GM21786 (cell line): ENCODE measurements around the gene SMYD3.

Experiments used
- ATAC-seq: cut with Tn5 transposase; IDR thresholded peaks from one replicate; pipeline ENCODE4 v1.9.1; 2021; ENCODE audit not compliant: unreplicated experiment

The SMYD3 gene

DNA sequence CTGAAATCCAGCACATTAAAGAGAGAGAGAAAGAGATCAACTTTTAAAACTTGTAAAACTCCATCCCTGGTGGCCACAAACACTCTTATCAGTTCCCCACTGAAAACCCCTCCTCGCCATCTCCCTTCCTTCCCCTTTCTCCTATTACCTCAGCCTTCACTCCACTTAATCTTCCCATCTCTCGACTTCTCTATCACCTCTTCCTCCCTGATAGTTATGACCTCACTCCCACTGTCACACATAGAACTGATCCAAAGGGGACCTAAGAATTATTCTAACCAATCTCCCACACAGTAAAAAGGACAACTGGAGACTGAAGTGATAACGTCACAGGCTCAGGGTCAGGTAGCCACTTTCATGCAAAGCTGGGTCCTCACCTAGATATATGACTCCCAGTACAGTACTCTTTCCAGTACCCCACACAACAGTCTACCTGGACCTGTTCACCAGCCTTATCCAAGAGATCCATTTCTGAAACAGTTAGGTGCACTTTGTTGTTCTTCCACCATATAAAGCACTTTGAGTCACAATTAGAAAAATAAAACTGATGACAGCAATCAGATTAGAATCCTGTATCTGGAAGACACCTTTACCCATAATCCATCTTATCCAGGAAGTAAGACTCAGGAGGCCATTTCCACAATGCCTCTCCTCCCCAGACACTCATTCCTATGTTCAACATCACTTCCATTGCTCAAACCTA, 324.8 kb downstream of the SMYD3 start:
- no peak for ATAC-seq

DNA sequence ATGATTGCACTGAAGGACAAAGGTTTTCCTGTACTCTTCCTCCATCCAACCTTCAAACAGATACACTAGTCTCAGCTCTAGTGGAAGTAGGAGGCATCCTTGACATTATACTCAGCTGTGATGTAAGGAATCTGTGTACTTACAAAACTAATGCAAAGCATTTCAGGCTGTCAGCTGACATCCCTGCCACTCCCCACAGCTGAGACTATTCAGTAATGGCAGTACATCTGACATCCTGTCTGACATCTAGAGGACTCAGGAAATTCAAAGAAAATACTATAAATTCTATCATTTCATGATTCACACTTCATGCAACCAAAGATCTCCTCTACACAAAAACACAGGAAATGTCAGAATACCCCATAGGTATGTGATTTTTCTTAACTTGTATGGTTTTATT, 325.8 kb downstream of the SMYD3 start:
- no peak for ATAC-seq

DNA sequence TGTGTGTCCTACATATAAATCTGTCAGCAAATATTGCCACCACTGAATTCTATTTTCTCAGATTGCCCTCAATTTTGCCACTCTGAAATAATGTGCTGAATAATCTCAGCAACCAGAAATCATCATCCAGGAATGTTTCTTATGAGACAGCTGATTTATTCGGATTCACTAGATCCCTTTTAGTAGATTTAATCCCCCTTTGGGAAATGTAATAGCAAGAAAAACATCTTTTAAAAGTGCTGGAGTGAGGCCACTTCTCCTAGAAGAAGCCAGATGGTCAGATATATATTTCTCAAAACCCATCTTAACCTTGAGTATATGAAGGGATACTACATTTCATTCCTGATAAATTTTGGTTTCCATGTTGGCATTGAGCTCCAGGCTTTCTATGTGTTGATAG, 327.7 kb downstream of the SMYD3 start:
- no peak for ATAC-seq

DNA sequence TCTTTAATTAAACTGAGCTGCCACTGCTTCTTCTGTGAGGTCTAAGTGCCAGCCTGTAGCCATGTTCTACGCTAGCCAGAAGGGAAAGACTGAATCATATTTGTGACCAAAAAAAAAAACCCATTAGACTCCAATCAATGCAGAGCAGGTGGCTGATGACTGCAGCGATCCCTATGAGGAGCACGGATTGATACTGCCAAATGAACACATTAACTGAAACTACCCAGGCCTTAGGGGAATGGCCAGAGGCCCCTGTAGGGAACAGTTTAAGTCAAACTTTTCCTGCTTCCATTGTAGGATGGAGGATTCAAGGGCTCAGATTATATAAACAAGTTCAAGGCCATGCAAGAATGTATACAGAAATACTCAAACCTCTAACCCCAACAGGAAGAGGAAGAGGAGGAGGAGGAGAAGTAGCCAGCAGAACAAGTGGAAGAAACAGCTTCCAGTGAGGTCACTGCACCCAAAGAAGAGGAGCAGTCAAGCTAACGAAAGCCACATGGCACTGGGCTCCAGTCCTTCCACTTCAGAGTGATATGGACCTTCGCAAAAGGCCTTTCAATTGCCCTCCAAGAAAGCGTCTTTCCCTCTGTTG, 328.3 kb downstream of the SMYD3 start:
- ATAC-seq = no peak

DNA sequence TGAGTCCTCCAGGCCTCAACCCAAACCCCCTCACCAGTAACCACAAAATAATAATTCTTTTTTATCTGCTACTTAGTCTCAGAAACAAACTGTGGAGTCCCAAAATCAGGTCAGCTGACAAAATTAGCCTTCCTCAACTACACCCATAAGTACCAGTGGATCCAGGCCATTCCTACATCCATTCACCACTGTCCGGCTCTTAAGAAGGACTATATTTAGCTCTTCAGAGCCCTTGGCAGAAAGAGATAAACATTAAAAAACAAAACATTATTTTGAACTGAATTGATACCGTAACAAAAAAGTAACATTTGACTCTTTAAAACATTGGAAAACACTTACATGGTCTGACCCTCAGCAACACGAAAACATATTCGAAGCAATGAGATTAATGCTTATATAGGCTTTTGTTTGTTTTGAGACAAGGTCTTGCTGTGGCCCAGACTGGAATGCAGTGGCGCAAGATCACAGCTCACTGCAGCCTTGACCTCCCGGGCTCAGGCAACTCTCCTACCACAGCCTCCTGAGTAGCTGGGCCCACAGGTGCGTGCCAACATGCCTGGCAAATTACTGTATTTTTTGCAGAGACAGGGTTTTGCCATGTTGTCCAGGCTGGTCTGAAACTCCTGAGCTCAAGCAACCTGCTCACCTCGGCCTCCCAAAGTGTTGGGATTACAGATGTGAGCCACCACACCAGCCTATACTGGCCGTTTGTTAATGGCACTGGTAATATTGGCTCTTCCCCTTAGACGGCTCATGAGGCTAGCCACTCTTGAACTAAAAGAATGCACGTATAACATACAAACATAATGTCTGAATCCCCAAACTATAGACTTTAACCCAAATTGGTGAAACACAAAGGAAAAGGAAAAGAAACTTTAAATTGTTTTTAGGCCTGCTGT, 330.7 kb downstream of the SMYD3 start:
- ATAC-seq = no peak

DNA sequence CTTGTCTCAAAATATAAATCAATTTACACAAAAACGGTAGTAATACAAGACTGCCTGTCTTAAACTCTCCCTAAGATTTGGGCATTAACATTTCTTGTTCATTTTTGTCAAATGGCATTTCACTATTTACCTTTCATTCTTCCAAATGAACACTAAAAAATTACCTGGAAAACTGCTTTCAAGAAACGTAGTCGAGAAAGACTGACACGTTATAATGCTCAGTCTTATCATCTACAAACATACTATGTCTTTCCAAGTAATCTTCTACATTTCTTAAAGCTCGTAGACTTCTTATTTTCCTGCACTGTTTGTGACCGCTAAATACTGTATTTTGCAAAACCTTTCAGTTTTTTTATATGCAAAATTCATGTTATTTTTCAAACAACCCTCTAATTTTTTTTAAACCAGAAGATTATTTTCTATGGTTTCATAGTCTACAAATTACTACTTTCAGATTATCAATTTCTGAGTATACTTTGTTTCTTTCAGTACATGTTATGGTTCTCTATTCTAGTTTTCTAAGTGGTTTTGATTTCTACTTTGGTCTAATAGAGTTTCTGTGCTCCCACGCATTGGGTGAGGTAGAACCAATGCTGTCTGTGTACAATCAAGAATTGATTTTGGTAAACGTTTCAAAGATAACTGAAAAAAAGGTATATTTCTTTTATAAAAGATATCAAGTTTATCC, 336.4 kb downstream of the SMYD3 start:
- peak; percentile 80 for ATAC-seq

DNA sequence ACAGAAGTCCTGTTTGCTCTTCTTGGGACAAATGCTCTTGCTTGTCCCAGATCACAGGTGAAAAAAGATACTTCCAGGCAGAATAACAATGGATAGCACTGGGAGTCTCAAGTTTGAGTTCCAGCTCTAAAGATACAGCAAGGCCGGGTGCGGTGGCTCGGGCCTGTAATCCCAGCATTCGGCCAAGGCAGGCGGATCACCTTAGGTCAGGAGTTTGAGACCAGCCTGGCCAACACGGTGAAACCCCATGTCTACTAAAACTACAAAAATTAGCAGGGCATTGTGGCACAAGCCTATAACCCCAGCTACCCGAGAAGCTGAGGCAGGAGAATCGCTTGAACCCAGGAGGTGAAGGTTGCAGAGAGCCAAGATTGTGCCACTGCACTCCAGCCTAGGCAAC, 337.6 kb downstream of the SMYD3 start:
- no peak for ATAC-seq

DNA sequence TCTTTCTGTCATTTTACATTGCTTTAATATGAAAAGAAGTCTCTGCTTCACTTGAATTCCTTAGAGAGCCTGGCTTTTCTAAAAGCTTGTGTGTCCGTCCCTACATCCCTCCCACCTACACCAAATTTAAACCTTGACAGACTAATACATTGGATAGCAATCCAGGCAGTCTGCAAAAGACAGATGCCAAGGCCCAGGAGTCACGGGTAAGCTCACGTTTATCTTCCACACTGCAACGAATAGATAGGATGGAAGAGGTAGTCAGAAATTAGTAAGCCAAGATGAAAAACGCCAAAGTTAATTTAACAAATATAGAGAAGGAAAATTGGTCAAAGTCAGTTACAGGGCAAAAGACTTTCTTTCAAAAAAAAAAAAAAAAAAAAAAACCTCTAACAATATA, 338.1 kb downstream of the SMYD3 start:
- ATAC-seq = no peak

DNA sequence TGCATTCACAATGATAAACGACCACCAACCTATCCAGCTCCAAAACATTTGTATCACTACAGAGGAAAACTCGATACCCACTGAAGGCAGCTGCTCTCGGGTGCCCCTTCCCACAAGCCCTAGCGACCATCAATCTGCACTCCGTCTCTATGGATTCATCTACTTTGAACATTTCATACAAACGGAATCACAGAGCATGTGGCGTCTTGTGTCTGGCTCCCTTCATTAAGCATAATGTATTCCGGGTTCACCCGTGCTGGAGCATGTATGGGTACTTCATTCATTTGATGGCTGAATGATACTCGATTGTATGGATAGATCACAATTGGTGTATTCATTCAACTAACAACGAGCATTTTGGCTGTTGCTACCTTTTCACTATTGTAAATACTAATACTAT, 340.2 kb downstream of the SMYD3 start:
- ATAC-seq = no peak

DNA sequence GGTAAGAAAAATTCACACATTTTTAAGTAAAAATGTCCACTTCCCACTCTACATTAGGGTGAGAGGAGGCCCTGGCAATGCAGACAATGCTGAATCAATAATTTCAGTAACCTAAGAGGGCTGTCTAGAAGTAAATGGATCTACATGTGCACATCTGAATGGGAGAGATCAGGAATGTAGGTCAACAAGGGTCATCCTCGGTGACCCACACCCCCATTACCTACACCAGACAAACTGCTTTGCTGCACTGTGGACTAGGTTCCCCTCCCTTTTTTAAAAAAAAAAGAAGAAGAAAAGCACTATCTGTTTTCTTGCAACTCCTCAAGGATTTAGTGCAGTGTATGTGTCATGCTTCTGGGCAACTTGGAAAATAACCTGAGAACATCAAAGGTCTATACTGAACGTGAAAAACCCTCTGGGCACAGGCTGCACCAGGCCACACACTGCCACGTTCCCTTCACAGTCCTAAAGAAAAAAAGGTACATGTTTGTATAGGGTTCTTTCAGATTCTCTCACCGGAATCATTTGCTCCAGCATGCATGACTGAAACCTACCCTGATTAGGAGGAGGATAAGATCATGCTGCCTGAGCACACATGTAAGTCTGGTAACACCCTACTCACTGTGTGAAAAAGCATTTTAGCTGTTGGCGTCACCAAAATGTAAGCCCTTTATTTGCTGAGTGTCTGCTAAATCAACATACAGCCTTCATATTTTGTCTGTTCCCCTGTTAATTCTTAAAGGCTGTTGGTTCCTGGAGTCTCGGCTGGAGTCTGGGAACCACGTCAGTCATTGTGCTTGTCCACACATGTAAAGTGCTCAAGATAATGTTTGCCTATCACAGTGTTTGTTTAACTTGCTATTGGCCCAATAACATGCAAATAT, 341.0 kb downstream of the SMYD3 start:
- no peak for ATAC-seq

DNA sequence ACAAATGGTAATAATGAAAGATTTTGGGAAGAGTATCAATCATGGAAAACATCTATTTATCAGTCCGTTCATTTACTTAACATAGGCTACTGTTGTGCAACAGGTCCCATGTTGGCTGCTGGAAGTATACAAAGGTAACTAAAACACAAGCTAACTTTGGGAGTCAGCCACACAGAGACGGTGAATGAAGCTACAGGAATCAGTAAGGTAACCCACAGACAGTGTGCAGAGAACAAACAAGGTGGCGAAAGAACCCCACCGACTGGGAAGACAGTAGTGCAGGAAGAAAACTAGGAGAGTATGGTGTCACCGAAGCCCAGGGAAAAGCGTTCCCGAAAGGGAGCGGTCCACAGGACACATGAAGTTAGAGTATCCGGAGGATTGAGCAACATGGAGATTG, 342.3 kb downstream of the SMYD3 start:
- no peak for ATAC-seq

DNA sequence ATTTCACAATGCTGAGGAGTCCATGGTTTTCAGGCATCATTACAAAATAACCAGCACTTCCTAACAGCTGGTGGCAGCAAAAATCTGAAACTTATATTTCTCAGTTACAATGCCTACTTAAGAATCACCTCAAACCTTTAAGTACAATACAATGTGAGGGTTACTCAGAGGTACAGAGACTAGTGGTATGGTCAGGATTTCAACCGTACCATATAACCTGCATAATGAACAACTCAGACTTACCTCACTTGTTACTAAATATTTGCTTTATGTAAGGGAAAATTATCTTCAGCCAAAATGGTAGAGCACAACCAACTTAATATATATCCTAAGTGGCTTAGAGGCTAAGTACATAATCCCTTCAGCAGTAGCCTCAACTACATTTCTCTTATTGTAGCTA, 344.5 kb downstream of the SMYD3 start:
- no peak for ATAC-seq

DNA sequence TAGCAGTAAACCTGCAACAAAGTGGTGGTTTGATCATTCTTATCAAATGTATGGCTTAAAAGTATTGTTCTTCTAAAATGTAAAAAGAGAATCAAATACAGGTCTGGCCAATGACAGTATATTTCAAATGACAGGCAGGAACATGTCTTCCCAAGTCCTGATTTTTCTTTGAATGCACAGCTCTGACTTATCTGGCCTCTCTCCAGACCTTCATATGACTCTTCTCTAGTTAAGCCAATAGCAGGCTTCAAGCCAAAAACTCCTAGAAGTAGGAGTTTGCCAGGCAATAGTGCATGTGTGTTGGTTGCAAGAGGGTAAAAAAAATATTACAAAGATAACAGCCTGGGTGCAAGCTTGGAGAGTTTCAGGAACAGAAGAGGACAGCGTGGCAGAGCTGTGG, 345.5 kb downstream of the SMYD3 start:
- ATAC-seq = no peak

DNA sequence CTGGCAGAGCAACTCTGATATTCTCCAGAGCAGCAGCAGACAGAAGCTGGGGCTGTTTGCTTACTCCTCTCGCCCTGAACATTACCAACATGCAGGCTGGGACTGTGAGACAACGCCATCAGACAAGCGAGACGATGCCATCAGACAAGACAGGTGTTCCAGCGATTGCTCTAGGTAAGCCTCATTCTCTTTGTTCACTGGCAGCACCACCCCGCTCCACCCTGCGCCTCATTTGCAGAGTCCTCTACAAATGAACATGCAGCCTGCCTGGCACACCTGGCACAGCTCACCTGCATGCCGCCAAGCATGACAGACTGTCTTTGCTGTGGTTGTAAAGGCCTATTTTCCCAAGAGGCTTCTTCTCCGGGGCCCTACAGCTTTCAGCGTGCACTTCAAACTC, 346.2 kb downstream of the SMYD3 start:
- no peak for ATAC-seq

DNA sequence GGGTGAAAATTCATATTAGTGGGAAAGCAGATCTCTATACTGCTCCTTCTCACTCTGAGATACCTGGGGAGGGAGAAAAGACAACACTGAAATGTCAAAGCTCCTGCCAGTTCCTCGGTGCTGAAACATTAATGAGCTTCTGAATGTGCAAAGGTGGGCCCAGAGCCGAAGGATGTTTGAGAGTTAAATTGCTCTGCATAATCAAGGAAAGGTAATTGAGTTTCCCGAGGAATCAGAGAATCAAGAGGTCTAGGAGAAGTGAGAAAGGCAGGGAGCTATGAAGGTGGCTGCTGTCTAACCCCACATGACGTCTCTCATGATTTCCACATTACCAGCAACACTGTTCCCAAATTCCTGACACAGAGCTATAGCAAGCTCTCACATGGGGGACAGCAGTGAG, 346.7 kb downstream of the SMYD3 start:
- no peak for ATAC-seq

DNA sequence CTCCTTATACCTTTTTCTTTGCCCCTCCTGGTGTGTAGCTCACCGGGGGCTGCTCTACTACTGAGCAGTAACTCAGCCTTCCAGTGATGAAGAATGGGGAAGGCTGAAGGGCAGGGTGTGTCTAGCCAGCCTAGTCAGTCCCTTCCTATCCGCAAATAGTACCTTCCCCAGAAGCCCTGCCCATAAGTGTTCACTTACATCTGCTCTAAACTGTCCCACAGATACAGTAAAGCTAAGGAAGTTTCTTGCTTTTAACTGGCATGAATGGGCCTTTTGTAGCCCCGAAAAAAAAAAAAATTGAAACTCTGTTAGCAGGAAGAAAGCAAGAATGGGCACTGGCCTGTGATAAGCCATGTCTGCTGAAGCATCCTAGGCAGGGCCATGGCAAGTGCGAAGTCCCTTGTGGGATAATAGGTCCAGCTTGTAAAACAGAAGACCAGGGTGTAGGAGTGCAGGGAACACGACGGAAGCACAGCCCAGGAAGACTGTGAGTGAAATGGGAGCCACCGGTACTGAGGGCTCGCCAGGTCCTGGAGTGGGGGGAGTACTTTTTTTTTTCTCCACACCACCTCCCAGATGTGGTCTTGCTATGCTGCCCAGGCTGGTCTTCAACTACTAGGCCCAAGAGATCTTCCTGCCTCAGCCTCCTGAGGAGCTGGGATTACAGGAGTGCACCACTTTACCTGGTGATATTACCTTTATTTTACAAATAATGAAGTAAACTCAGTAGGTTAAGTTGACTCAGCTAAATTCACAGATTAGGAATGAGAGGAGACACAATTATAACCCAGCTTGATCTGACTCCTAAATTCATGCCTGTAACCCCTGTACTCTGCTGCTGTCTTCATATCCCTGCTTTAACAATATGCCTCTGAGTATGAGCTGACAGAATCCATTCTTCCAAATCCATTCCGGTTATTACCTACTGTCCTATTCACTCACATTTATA, 347.5 kb downstream of the SMYD3 start:
- ATAC-seq = no peak

DNA sequence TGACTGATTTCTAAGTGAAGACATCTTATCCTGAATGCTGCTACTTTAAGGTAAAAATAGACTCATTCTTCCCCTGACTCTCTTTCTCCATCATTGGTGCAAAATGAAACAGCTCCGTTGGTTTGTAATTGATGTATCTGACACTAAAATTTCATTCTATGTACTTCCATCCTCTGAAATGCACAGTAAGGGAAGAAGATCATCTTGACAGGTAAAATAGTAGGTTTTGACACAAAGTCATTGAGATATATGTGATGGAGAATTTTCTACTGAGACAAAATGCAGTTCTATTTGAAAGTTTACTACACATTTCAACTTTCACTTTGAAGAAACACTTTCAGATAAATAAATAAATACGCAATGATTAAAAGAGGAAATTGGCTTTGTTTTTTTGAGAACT, 348.9 kb downstream of the SMYD3 start:
- no peak for ATAC-seq

DNA sequence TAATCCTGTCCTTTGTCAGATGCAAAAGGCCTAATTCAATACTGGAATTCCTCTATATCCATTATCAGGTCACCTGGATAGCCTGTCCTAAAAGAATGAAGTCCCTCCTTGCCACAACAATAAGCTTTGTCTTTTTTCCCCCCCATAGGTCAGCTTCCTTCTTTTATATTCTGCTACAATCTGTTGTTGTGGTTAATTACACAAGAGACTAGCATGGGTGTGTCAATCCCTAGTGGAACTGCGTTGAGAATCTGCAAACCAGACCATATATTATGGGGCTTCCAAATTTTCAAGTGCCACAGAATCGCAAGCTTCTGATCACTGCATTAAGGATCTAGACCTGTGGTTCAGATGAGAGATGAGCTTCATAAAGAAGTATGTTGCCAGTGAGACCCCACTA, 349.6 kb downstream of the SMYD3 start:
- ATAC-seq = no peak

DNA sequence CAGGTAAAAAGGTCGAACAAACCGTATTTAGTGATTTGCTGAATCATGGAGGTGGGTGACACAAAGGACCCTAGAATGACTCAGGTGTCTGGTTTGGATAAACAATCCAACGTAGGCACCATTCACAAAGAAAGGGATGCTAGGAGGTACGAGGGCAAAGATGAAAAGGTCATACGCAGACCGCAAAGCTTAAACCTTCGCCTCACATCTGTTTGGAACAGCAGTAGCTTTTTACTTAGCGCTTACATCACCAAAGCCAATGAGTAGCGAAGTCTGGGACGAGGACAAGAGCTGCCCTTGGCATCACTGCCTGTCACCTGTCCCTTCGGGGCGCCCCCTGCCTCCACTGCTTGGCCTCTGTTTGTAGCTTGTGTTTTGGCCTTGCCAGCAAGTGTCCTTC, 350.2 kb downstream of the SMYD3 start:
- no peak for ATAC-seq
